SU-DHL-6 (cell line): ENCODE measurements around the gene ITIH6.

ENCODE experiments used
- H2AFZ ChIP-seq: fragments of 200-600 bp; sonication (generic); 2 replicates; pipeline ENCODE4 v1.6.1; 2014; ENCODE audit warnings: low read depth, mild to moderate bottlenecking, moderate library complexity, mixed read lengths, antibody characterized with exemption, low read length; ENCODE audit not compliant: severe bottlenecking
- H3F3A ChIP-seq: fragments of 200-600 bp; shearing (Covaris generic); 2 replicates; pipeline ENCODE4 v1.6.0; 2016; ENCODE audit warnings: antibody characterized with exemption, mild to moderate bottlenecking; ENCODE audit not compliant: insufficient read depth
- H3K27ac ChIP-seq: fragments of 200-600 bp; sonication (generic); 2 replicates; pipeline ENCODE4 v1.5.1; 2016; ENCODE audit warnings: low read depth, mild to moderate bottlenecking, low read length, moderate library complexity, mixed read lengths
- H3K27me3 ChIP-seq: fragments of 200-600 bp; sonication (generic), shearing (Covaris generic); 2 replicates; pipeline ENCODE4 v1.6.0; 2014; ENCODE audit warnings: mild to moderate bottlenecking, low read length
- H3K36me3 ChIP-seq: fragments of 200-600 bp; sonication (generic); 2 replicates; pipeline ENCODE4 v1.6.1; 2014; ENCODE audit warnings: mild to moderate bottlenecking, low read length, mixed read lengths
- H3K4me2 ChIP-seq: fragments of 300-600, 200-600 bp; shearing (Covaris generic), sonication (generic); 2 replicates; pipeline ENCODE4 v1.6.0; 2014; ENCODE audit warnings: low read length, low read depth, mild to moderate bottlenecking; ENCODE audit not compliant: poor library complexity, severe bottlenecking
- H3K4me3 ChIP-seq: fragments of 200-600 bp; sonication (generic); 2 replicates; pipeline ENCODE4 v1.5.1; 2014; ENCODE audit warnings: antibody characterized with exemption, low read length, mild to moderate bottlenecking, mixed read lengths; ENCODE audit not compliant: insufficient read depth, poor library complexity, severe bottlenecking
- H3K79me2 ChIP-seq: fragments of 200-600 bp; sonication (generic); 2 replicates; pipeline ENCODE4 v1.6.1; 2014; ENCODE audit warnings: mild to moderate bottlenecking, low read length, moderate library complexity; ENCODE audit not compliant: insufficient read depth
- H3K9ac ChIP-seq: fragments of 200-600 bp; sonication (generic); 2 replicates; pipeline ENCODE4 v1.7.0; 2014; ENCODE audit warnings: mild to moderate bottlenecking, low read length
- H3K9me2 ChIP-seq: fragments of 200-600 bp; sonication (generic); replicated peaks from 2 replicates; pipeline ENCODE4 v1.6.1; 2014; ENCODE audit warnings: low read length; ENCODE audit not compliant: insufficient read depth
- H3K9me3 ChIP-seq: fragments of 200-600 bp; sonication (generic); 2 replicates; pipeline ENCODE4 v1.6.1; 2014; ENCODE audit warnings: low read length, mixed read lengths; ENCODE audit not compliant: insufficient read depth
- H4K20me1 ChIP-seq: fragments of 200-600 bp; sonication (generic); 2 replicates; pipeline ENCODE4 v1.6.1; 2014; ENCODE audit warnings: low read depth, mild to moderate bottlenecking, antibody characterized with exemption, low read length, moderate library complexity, mixed read lengths
- CTCF ChIP-seq: fragments of 200-600 bp; sonication (generic); IDR thresholded peaks from one replicate; pipeline ENCODE4 v1.5.1; 2017; ENCODE audit warnings: antibody characterized with exemption, mild to moderate bottlenecking, low read length, moderate library complexity; ENCODE audit not compliant: insufficient read depth, poor library complexity, severe bottlenecking
- EZH2phosphoT487 ChIP-seq: fragments of 200-600 bp; sonication (generic), shearing (Covaris generic); conservative IDR thresholded peaks from 2 replicates; pipeline ENCODE4 v1.6.1; 2018; ENCODE audit warnings: mild to moderate bottlenecking, antibody characterized with exemption, low read length, moderate library complexity, mixed read lengths

ITIH6 gene

GRCh38 chrX:54825716-54826438, 27.8 kb upstream of the ITIH6 start:
- no peaks in the 10 kb centered on the region for H4K20me1 ChIP-seq
- no peaks in the 10 kb centered on the region for H3K9me2 ChIP-seq
- no peaks in the 10 kb centered on the region for H3K36me3 ChIP-seq
- no peaks in the 10 kb centered on the region for H3K9me3 ChIP-seq
- no peaks in the 10 kb centered on the region for H3K79me2 ChIP-seq
- H2AFZ ChIP-seq: no peak overlapping the region
- H3K27ac ChIP-seq: no peak overlapping the region
- TF ChIP-seq CTCF: no peak
- TF ChIP-seq EZH2phosphoT487: no peak
- H3K4me3 ChIP-seq: no peak overlapping the region
- no peaks in the 10 kb centered on the region for H3F3A ChIP-seq
- no peaks in the 10 kb centered on the region for H3K27me3 ChIP-seq
- no peak overlapping the region for H3K4me2 ChIP-seq
- no peak overlapping the region for H3K9ac ChIP-seq

- no peak overlapping the region for H2AFZ ChIP-seq
- H3K9me2 ChIP-seq: no peaks in the 10 kb centered on the region
- no peak for TF ChIP-seq EZH2phosphoT487
- no peak for TF ChIP-seq CTCF
- H4K20me1 ChIP-seq: no peaks in the 10 kb centered on the region
- H3K36me3 ChIP-seq: no peaks in the 10 kb centered on the region
- no peaks in the 10 kb centered on the region for H3K27me3 ChIP-seq
- no peaks in the 10 kb centered on the region for H3K79me2 ChIP-seq
- H3K27ac ChIP-seq: no peak overlapping the region
- H3K9me3 ChIP-seq: no peaks in the 10 kb centered on the region
- no peak overlapping the region for H3K4me2 ChIP-seq
- H3F3A ChIP-seq: no peaks in the 10 kb centered on the region
- H3K9ac ChIP-seq: no peak overlapping the region
- no peak overlapping the region for H3K4me3 ChIP-seq
Observed at GRCh38 chrX:54824722-54825121, 26.7 kb upstream of the ITIH6 start.

- Histone ChIP-seq H3K27ac (no peak overlapping the region), H4K20me1 (no peaks in the 10 kb centered on the region), H3K27me3 (no peaks in the 10 kb centered on the region), H3K4me3 (no peak overlapping the region), H2AFZ (no peak overlapping the region), H3K36me3 (no peaks in the 10 kb centered on the region), H3K9me3 (no peaks in the 10 kb centered on the region), H3K9me2 (no peaks in the 10 kb centered on the region), H3K9ac (no peak overlapping the region), H3K4me2 (no peak overlapping the region), H3K79me2 (no peaks in the 10 kb centered on the region), H3F3A (no peaks in the 10 kb centered on the region)
- no peak for TF ChIP-seq EZH2phosphoT487
- TF ChIP-seq CTCF: no peak
Observed at GRCh38 chrX:54824195-54824594, 26.1 kb upstream of the ITIH6 start.
